Fibroblast of skin of right biceps (primary cell): ENCODE measurements around the gene EFS.
A peak's percentile ranks its signal among the peaks of the same experiment; 100 is the strongest.

Source experiments
- DNase-seq: peaks from one replicate; pipeline ENCODE4 v3.0.0-alpha.2; 2013

EFS gene

GRCh38 chr14:23377573-23378563, 12.9 kb upstream of the EFS start:
- no peak for DNase-seq

GRCh38 chr14:23377198-23377550, 12.2 kb upstream of the EFS start:
- no peak for DNase-seq

- no peak for DNase-seq
Measured at GRCh38 chr14:23376482-23377197, 11.7 kb upstream of the EFS start, which contains the start of gene CMTM5. TSS of gene CMTM5 (plus strand) at chr14:23377046. CDS start at chr14:23377252, 206 bp downstream.

GRCh38 chr14:23375527-23376251, 10.7 kb upstream of the EFS start:
- no peak for DNase-seq

GRCh38 chr14:23373041-23373440, 8.1 kb upstream of the EFS start:
- DNase-seq = no peak

GRCh38 chr14:23372509-23372908, 7.5 kb upstream of the EFS start, which contains the start of gene IL25:
TSS of gene IL25 (plus strand) at chr14:23372809.
- no peak for DNase-seq

- no peak for DNase-seq
Measured at GRCh38 chr14:23371865-23372264, 6.9 kb upstream of the EFS start.

GRCh38 chr14:23370221-23370620, 5.2 kb upstream of the EFS start:
- no peak for DNase-seq

- DNase-seq = peak; percentile 78
Measured at GRCh38 chr14:23366426-23366921, 1.5 kb upstream of the EFS start.

- DNase-seq = peak; percentile 87
Measured at GRCh38 chr14:23365732-23366425, 907 bp upstream of the EFS start.

GRCh38 chr14:23364164-23365035, 572 bp downstream of the EFS start:
- peak; percentile 56 for DNase-seq

GRCh38 chr14:23362200-23362599, 2.8 kb downstream of the EFS start:
- DNase-seq = peak; percentile 49

GRCh38 chr14:23361763-23362162, 3.2 kb downstream of the EFS start:
- no peak for DNase-seq

GRCh38 chr14:23361320-23361719, 3.7 kb downstream of the EFS start:
- peak; percentile 66 for DNase-seq

- no peak for DNase-seq
Measured at GRCh38 chr14:23360496-23360895, 4.5 kb downstream of the EFS start.

- no peak for DNase-seq
Measured at GRCh38 chr14:23359722-23360447, 5.1 kb downstream of the EFS start.

GRCh38 chr14:23359167-23359626, 5.8 kb downstream of the EFS start:
- no peak for DNase-seq

GRCh38 chr14:23358553-23359166, 6.3 kb downstream of the EFS start:
- no peak for DNase-seq

- no peak for DNase-seq
Measured at GRCh38 chr14:23358042-23358441, 6.9 kb downstream of the EFS start.

GRCh38 chr14:23357261-23357660, 7.7 kb downstream of the EFS start:
- no peak for DNase-seq
